Keratinocyte (primary cell): ENCODE results near the gene AHRR. TPM values are rescaled to one million over a fixed set of nuclear protein-coding genes. Genes with fewer than 3 reads are reported as not detected.
"Not testable (repeated sequence)": the region's sequence is repeated elsewhere in the genome, so short reads cannot be mapped to it uniquely, and the experiment has no call there.

Source experiments
- DNase-seq: peaks from one replicate; pipeline ENCODE4 v3.0.0-alpha.2; 2011; ENCODE audit warnings: low read depth, missing footprints, low spot score
- FAIRE-seq: peaks from 2 replicates; lab custom pipeline; 2011; peaks lifted over from hg19 to GRCh38; lab: Jason Lieb, UNC
- H2AFZ ChIP-seq: 2 replicates; pipeline ENCODE4 v1.6.0; 2012; ENCODE audit warnings: low read length, control low read depth, inconsistent platforms; ENCODE audit not compliant: control insufficient read depth
- H3K27ac ChIP-seq: 2 replicates; pipeline ENCODE4 v1.5.1; 2011; ENCODE audit warnings: low read length; ENCODE audit not compliant: control insufficient read depth, insufficient read depth
- H3K27me3 ChIP-seq: 3 replicates; pipeline ENCODE4 v1.6.0; 2011; ENCODE audit warnings: low read length; ENCODE audit not compliant: control insufficient read depth, insufficient read depth; ENCODE audit errors: extremely low read depth
- H3K36me3 ChIP-seq, 2 experiments: 2 replicates in 1 of 2; 3 replicates in 1 of 2; pipeline ENCODE4 v1.5.1; 2011; ENCODE audit warnings: low read length in 2 of 2, mild to moderate bottlenecking in 1 of 2; ENCODE audit not compliant: control insufficient read depth in 2 of 2, insufficient read depth in 2 of 2; ENCODE audit errors: extremely low read depth in 1 of 2
- H3K4me1 ChIP-seq: 3 replicates; pipeline ENCODE4 v1.5.1; 2011; ENCODE audit warnings: low read length; ENCODE audit not compliant: control insufficient read depth, insufficient read depth; ENCODE audit errors: extremely low read depth
- H3K4me2 ChIP-seq: 3 replicates; pipeline ENCODE4 v1.6.0; 2011; ENCODE audit warnings: low read depth, low read length; ENCODE audit not compliant: control insufficient read depth, insufficient read depth; ENCODE audit errors: extremely low read depth
- H3K4me3 ChIP-seq, 3 experiments: fragments of 200-600 bp in 1 of 3; sonication (generic) in 1 of 3; 2 replicates in 2 of 3; 3 replicates in 1 of 3; pipeline ENCODE4 v1.5.1; 2011 to 2016; ENCODE audit warnings: low read length in 3 of 3, mild to moderate bottlenecking in 3 of 3, control low read depth in 2 of 3, inconsistent platforms in 1 of 3, low read depth in 1 of 3, mixed read lengths in 1 of 3, mixed run types in 1 of 3, moderate library complexity in 1 of 3; ENCODE audit not compliant: control insufficient read depth in 2 of 3, insufficient read depth in 2 of 3; ENCODE audit errors: extremely low read depth in 1 of 3
- H3K79me2 ChIP-seq: 2 replicates; pipeline ENCODE4 v1.6.0; 2012; ENCODE audit warnings: low read length; ENCODE audit not compliant: control insufficient read depth, insufficient read depth
- H3K9ac ChIP-seq: 3 replicates; pipeline ENCODE4 v1.6.0; 2011; ENCODE audit warnings: low read length; ENCODE audit not compliant: control insufficient read depth, insufficient read depth; ENCODE audit errors: extremely low read depth
- H3K9me1 ChIP-seq: 3 replicates; pipeline ENCODE4 v1.6.0; 2011; ENCODE audit warnings: low read length; ENCODE audit not compliant: control insufficient read depth, insufficient read depth; ENCODE audit errors: extremely low read depth
- H3K9me3 ChIP-seq: 2 replicates; pipeline ENCODE4 v1.5.1; 2012; ENCODE audit warnings: low read depth, low read length; ENCODE audit not compliant: control insufficient read depth
- H4K20me1 ChIP-seq: 3 replicates; pipeline ENCODE4 v1.6.0; 2011; ENCODE audit warnings: low read length; ENCODE audit not compliant: control insufficient read depth, insufficient read depth; ENCODE audit errors: extremely low read depth
- dilution Hi-C: fragments of 300-500 bp; cut with MboI; formaldehyde crosslinking; loops from one replicate; pipeline ENCODE4 v1.7.0; 2020; ENCODE audit warnings: low sequenced_read_pairs; ENCODE audit not compliant: extremely low pct_ligation_motif_present
- polyA plus RNA-seq, 5 experiments: library from polyadenylated mRNA; depleted of rRNA in 3 of 5; stranded (reverse) in 3 of 5; stranded (forward) in 1 of 5; unstranded in 1 of 5; fragments of >200 nt; gene quantifications; 1 replicate in 1 of 5; 2 replicates in 3 of 5; 3 replicates in 1 of 5; pipeline versions ENCODE4 v1.2.1 to v1.2.3, GENCODE V29; 2011 to 2012; ENCODE audit warnings: missing spikeins in 2 of 5, low read depth in 1 of 5, low replicate concordance in 1 of 5
- TF ChIP-seq, protein P1 (sequence below), 3 experiments: IDR thresholded peaks in 1 of 3; conservative IDR thresholded peaks in 1 of 3; optimal IDR thresholded peaks in 1 of 3; 2 replicates in 2 of 3; 3 replicates in 1 of 3; pipeline versions ENCODE3 to v1.5.1; 2011; ENCODE audit warnings: low read length in 3 of 3, mild to moderate bottlenecking in 3 of 3, moderate library complexity in 2 of 3, control low read depth in 1 of 3, inconsistent platforms in 1 of 3; ENCODE audit not compliant: insufficient read depth in 2 of 3; ENCODE audit errors: extremely low read depth in 1 of 3

Gene AHRR
- polyA plus RNA-seq, 1 donor (not counting 4 experiments of a cell fraction or from before 2014, with no cell fraction given), result 0.24 TPM

DNA sequence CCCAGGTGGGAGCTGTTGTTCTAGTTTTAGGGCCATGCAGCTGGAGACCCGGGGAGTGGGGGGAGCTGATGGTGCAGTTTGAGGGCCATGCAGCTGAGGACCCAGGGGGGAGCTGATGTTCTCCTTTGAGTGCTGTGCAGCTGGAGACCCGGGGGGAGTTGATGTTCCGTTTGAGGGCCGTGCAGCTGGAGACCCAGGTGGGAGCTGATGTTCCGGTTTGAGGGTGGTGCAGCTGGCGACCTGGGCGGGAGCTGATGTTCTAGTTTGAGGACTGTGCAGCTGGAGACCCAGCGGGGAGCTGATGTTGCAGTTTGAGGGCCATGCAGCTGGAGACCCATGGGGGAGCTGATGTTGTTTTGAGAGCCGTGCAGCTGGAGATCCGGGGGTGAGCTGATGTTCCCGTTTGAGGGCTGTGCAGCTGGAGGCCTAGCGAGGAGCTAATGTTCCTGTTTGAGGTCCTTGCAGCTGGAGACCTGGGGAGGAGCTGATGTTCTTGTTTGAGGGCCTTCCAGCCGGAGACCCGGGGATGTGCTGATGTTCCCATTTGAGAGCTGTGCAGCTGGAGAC, 35.4 kb upstream of the AHRR start:
- peaks cover 28% of the 10 kb centered on the region for H4K20me1 ChIP-seq

DNA sequence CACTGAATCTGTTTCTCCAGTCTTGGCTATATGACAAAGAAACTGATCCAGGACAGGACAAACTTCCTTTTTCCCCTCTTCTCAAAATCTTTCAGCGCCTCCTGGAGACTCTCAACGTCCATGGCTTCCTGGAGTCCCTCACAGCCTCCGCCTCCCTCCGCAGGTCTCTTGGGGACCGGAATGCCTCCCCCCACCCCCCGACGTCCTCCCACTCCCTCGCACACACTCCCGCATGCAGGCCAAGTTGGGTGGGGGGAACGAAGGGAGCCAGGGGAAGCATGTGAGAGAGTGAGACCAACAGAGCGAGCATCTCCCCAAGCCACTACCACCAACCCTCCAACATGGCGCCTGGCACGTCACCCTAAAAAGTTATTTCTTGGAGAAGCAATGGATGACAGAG, 31.3 kb upstream of the AHRR start:
- H3K9me3 ChIP-seq, H3K9me1 ChIP-seq, H3K4me3 ChIP-seq, H3K9ac ChIP-seq, H2AFZ ChIP-seq, FAIRE-seq, H3K27me3 ChIP-seq, H4K20me1 ChIP-seq, H3K27ac ChIP-seq, dilution Hi-C loops, H3K4me1 ChIP-seq, H3K36me3 ChIP-seq, DNase-seq, H3K4me2 ChIP-seq: not testable (repeated sequence)
- H3K79me2 ChIP-seq, result peaks cover 53% of the 10 kb centered on the region

More for the DNA sequence above, 35.4 kb upstream of the AHRR start:
- Histone ChIP-seq H3K4me1 (no peaks in the 10 kb centered on the region), H3K79me2 (peaks cover 77% of the 10 kb centered on the region), H3K27ac (no peak overlapping the region), H3K9me3 (no peaks in the 10 kb centered on the region), H3K27me3 (no peaks in the 10 kb centered on the region), H2AFZ (no peak overlapping the region), H3K4me3 (no peak overlapping the region), H3K9ac (no peak overlapping the region), H3K9me1 (no peaks in the 10 kb centered on the region), H3K36me3 (peaks cover 5 to 20% of the 10 kb centered on the region in 2 experiments), H3K4me2 (no peak overlapping the region)
- dilution Hi-C loops, result no loop called here
- DNase-seq (no peak), FAIRE-seq (no peak)
- TF ChIP-seq, protein P1, sequence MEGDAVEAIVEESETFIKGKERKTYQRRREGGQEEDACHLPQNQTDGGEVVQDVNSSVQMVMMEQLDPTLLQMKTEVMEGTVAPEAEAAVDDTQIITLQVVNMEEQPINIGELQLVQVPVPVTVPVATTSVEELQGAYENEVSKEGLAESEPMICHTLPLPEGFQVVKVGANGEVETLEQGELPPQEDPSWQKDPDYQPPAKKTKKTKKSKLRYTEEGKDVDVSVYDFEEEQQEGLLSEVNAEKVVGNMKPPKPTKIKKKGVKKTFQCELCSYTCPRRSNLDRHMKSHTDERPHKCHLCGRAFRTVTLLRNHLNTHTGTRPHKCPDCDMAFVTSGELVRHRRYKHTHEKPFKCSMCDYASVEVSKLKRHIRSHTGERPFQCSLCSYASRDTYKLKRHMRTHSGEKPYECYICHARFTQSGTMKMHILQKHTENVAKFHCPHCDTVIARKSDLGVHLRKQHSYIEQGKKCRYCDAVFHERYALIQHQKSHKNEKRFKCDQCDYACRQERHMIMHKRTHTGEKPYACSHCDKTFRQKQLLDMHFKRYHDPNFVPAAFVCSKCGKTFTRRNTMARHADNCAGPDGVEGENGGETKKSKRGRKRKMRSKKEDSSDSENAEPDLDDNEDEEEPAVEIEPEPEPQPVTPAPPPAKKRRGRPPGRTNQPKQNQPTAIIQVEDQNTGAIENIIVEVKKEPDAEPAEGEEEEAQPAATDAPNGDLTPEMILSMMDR (optimal IDR thresholded peaks at IDR 0.05 in 1 of 3, IDR thresholded peaks at IDR 0.05 in 1 of 3, conservative IDR thresholded peaks at IDR 0.05 in 1 of 3; ENCODE audit: extremely low read depth in 1 of 3, insufficient read depth in 2 of 3, low read length in 3 of 3), result no peak

DNA sequence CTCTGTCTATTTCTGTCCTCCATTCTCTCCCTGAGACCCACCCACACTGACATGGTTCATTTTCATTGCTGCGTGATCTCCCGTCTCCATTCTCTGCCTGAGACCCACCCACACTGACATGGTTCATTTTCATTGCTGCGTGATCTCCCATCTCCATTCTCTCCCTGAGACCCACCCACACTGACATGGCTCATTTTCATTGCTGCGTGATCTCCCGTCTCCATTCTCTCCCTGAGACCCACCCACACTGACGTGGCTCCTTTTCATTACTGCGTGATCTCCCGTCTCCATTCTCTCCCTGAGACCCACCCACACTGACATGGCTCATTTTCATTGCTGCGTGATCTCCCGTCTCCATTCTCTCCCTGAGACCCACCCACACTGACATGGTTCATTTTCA, 30.2 kb upstream of the AHRR start:
- H3K9me3 ChIP-seq, H3K36me3 ChIP-seq, H3K27ac ChIP-seq, H3K9me1 ChIP-seq, H3K9ac ChIP-seq, H3K27me3 ChIP-seq, DNase-seq, FAIRE-seq, H3K4me3 ChIP-seq, H4K20me1 ChIP-seq, H3K4me2 ChIP-seq, dilution Hi-C loops, H3K4me1 ChIP-seq, H2AFZ ChIP-seq: not testable (repeated sequence)
- peaks cover 43% of the 10 kb centered on the region for H3K79me2 ChIP-seq

DNA sequence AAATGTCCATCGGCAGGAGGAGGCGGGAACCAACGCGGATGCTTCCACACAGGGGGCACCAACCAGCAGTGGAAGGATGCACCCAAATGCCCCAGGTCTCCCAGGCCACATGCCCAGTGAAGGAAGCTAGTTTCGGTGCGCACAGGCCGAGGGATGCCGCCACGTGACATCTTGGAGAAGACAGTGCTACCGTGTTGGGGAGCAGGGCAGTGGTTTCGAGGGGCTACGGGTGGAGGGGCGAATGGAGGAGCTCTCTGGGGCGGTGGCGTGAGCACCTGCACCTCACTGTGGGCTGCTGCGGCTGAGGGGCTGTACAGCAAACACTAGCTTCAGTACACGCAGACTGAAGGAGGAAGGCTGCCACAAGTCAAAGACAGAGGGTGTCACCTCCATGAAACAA, 26.7 kb upstream of the AHRR start:
- not testable (repeated sequence) for H4K20me1 ChIP-seq, H3K27me3 ChIP-seq, FAIRE-seq

More for the DNA sequence above, 26.7 kb upstream of the AHRR start:
- H3K79me2 ChIP-seq, result peaks cover 34% of the 10 kb centered on the region
- H3K9me3 ChIP-seq, H3K4me2 ChIP-seq, H3K9me1 ChIP-seq, H3K4me1 ChIP-seq, H3K4me3 ChIP-seq, dilution Hi-C loops, DNase-seq, H2AFZ ChIP-seq, H3K27ac ChIP-seq, H3K36me3 ChIP-seq, H3K9ac ChIP-seq: not testable (repeated sequence)
